ENCODE measurements around the gene BLTP3B.

Gene BLTP3B

DNA sequence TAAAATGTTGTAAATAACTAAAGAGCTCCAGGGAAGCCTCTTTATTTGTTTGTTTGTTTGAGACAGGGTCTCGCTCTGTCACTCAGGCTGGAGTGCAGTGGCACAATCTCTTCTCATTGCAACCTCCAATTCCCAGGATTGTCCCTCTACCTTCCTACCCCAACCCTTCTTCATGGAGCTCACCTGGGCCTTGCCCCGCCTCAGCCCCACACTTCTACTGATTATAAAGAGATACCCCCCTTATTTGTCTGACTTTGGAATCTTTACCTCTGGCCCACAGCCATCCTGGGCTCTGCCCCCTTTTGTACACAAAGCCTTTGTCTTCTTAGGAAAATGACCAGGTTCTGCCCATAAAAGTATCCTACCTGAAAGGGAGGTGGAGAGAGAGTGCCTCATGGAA, 9.1 kb upstream of the BLTP3B start:
- no peak for ATAC-seq
- TF ChIP-seq, protein P1, sequence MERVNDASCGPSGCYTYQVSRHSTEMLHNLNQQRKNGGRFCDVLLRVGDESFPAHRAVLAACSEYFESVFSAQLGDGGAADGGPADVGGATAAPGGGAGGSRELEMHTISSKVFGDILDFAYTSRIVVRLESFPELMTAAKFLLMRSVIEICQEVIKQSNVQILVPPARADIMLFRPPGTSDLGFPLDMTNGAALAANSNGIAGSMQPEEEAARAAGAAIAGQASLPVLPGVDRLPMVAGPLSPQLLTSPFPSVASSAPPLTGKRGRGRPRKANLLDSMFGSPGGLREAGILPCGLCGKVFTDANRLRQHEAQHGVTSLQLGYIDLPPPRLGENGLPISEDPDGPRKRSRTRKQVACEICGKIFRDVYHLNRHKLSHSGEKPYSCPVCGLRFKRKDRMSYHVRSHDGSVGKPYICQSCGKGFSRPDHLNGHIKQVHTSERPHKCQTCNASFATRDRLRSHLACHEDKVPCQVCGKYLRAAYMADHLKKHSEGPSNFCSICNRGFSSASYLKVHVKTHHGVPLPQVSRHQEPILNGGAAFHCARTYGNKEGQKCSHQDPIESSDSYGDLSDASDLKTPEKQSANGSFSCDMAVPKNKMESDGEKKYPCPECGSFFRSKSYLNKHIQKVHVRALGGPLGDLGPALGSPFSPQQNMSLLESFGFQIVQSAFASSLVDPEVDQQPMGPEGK (CRISPR knock-in tag; IDR thresholded peaks at IDR 0.05; ENCODE audit: borderline replicate concordance): no peak
- TF ChIP-seq ZNF70 (CRISPR knock-in tag; IDR thresholded peaks at IDR 0.05) (no peak), OSR1 (CRISPR knock-in tag; IDR thresholded peaks at IDR 0.05) (no peak), TCF4 (CRISPR knock-in tag; IDR thresholded peaks at IDR 0.05; ENCODE audit: borderline replicate concordance) (no peak), RARB (CRISPR knock-in tag; IDR thresholded peaks at IDR 0.05) (no peak), ZFP30 (CRISPR knock-in tag; IDR thresholded peaks at IDR 0.05) (no peak)
- TF ChIP-seq, protein P2, sequence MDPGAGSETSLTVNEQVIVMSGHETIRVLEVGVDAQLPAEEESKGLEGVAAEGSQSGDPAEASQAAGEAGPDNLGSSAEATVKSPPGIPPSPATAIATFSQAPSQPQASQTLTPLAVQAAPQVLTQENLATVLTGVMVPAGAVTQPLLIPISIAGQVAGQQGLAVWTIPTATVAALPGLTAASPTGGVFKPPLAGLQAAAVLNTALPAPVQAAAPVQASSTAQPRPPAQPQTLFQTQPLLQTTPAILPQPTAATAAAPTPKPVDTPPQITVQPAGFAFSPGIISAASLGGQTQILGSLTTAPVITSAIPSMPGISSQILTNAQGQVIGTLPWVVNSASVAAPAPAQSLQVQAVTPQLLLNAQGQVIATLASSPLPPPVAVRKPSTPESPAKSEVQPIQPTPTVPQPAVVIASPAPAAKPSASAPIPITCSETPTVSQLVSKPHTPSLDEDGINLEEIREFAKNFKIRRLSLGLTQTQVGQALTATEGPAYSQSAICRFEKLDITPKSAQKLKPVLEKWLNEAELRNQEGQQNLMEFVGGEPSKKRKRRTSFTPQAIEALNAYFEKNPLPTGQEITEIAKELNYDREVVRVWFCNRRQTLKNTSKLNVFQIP (CRISPR knock-in tag; IDR thresholded peaks at IDR 0.05; ENCODE audit: borderline replicate concordance, low read depth): no peak

DNA sequence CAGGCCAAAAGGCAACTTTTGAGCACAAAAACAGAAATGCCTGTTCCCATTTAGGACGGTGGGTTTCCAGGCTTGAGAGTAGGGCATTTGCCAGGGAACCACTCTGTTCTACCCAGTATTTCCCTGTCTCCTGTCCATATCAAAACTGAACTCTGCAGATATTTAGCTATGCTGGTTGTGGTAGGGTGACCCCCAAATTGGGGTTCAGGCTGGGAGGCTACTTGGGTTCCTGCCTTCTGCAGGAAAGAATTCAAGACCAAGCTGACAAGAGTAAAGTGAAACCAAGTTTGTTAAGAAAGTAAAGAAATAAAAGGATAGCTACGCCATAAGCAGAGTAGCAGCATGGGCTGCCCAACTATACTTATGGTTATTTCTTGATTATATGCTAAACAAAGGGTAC, 3.6 kb upstream of the BLTP3B start:
- ATAC-seq: no peak
- no peak for TF ChIP-seq RARB (CRISPR knock-in tag; IDR thresholded peaks at IDR 0.05)
- TF ChIP-seq ZFP30 (CRISPR knock-in tag; IDR thresholded peaks at IDR 0.05): no peak
- no peak for TF ChIP-seq ZFP3 (CRISPR knock-in tag; IDR thresholded peaks at IDR 0.05)
- no peak for TF ChIP-seq BACH2 (CRISPR knock-in tag; IDR thresholded peaks at IDR 0.05; ENCODE audit: borderline replicate concordance)
- TF ChIP-seq, protein P2 (CRISPR knock-in tag; IDR thresholded peaks at IDR 0.05; ENCODE audit: borderline replicate concordance, low read depth): no peak
- no peak for TF ChIP-seq ARNTL (CRISPR knock-in tag; IDR thresholded peaks at IDR 0.05; ENCODE audit: borderline replicate concordance, low read depth)
- TF ChIP-seq, protein P3, sequence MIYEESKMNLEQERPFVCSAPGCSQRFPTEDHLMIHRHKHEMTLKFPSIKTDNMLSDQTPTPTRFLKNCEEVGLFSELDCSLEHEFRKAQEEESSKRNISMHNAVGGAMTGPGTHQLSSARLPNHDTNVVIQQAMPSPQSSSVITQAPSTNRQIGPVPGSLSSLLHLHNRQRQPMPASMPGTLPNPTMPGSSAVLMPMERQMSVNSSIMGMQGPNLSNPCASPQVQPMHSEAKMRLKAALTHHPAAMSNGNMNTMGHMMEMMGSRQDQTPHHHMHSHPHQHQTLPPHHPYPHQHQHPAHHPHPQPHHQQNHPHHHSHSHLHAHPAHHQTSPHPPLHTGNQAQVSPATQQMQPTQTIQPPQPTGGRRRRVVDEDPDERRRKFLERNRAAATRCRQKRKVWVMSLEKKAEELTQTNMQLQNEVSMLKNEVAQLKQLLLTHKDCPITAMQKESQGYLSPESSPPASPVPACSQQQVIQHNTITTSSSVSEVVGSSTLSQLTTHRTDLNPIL (CRISPR knock-in tag; IDR thresholded peaks at IDR 0.05; ENCODE audit: low read depth): no peak
- TF ChIP-seq ZC3H10 (CRISPR knock-in tag; IDR thresholded peaks at IDR 0.05): no peak
- TF ChIP-seq ISL1 (CRISPR knock-in tag; IDR thresholded peaks at IDR 0.05): no peak
- no peak for TF ChIP-seq ESRRG (CRISPR knock-in tag; IDR thresholded peaks at IDR 0.05)
- TF ChIP-seq PPARA (CRISPR knock-in tag; IDR thresholded peaks at IDR 0.05; ENCODE audit: borderline replicate concordance): no peak
- TF ChIP-seq TOX (CRISPR knock-in tag; IDR thresholded peaks at IDR 0.05; ENCODE audit: borderline replicate concordance): no peak
- TF ChIP-seq ZNF70 (CRISPR knock-in tag; IDR thresholded peaks at IDR 0.05): no peak
- no peak for TF ChIP-seq GLIS3 (CRISPR knock-in tag; IDR thresholded peaks at IDR 0.05)
- no peak for TF ChIP-seq ZNF565 (CRISPR knock-in tag; conservative IDR thresholded peaks at IDR 0.05; ENCODE audit: low read depth)

DNA sequence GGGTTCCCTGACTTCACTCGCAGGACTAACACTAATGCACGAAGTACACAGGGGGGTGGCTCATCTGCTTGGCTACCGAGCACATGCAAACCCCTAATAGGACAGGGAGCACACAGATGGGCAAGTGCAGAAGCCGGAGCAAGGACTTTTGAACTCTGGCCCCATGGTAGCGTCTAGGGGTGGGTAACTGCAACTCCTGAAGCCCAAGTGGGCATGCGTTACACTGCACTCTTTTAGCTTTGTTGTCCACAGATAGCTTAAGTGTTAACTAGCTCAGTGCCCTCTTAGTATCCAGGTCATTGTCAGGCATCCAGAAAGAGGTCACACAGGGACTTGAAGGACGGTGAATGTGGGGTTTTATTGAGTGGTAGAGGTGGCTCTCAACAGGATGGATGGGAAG, 3.0 kb upstream of the BLTP3B start:
- no peak for ATAC-seq
- TF ChIP-seq BACH2 (CRISPR knock-in tag; IDR thresholded peaks at IDR 0.05; ENCODE audit: borderline replicate concordance): no peak
- no peak for TF ChIP-seq TCF4 (CRISPR knock-in tag; IDR thresholded peaks at IDR 0.05; ENCODE audit: borderline replicate concordance)
- TF ChIP-seq, protein P2 (CRISPR knock-in tag; IDR thresholded peaks at IDR 0.05; ENCODE audit: borderline replicate concordance, low read depth): no peak

DNA sequence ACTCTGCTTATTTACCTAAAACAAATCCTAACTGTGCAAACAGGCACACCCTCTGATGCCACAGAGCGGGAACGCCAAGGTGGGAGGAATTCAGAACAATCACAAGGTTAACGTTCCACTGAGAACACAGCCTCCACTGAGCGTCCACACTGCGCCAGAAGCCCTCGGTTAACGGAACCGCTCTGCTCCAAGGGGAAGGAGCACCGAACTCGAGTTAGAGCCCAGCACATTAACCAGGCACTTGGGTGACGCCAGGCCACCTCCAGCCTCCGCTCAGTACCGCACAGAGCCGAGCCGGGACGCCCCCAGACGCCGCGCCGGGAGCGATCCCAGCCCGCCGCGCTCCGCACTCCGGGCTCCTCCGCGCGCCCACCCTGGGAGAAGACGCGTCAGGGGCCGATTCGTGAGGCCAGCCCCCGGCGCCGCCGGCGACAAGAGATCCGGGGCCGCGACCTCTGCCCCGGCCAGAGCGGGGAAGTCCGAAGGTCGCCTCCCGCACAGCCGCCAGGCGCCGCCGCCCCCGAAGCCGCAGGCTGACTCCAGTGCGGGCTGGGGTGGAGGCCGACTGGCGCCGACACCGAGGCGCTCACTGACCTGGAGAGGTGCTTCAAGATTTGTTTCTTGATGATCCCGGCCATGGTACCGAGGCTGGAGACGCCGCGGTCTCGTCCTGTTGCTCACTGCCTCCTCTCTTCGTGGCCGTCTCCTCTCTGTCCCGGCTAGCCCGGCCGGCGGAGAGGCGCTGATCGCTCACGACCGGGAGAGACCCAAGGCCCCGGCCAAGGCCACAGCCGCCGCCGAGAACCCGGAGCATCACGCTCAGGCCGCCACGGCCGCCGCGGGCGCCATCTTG, 450 bp downstream of the BLTP3B start:
- peak; percentile 73 for ATAC-seq

More for the DNA sequence above, 450 bp downstream of the BLTP3B start:
- 0 out of 2 replicates have a peak, but pooled peaks have one; percentile 2 for TF ChIP-seq ZNF8 (CRISPR knock-in tag; IDR thresholded peaks at IDR 0.05)
- TF ChIP-seq, protein P1 (CRISPR knock-in tag; IDR thresholded peaks at IDR 0.05; ENCODE audit: borderline replicate concordance): no peak
- no peak for TF ChIP-seq OSR1 (CRISPR knock-in tag; IDR thresholded peaks at IDR 0.05)
- TF ChIP-seq ZNF70 (CRISPR knock-in tag; IDR thresholded peaks at IDR 0.05): no peak
- no peak for TF ChIP-seq ARNTL (CRISPR knock-in tag; IDR thresholded peaks at IDR 0.05; ENCODE audit: borderline replicate concordance, low read depth)
- no peak for TF ChIP-seq ZC3H10 (CRISPR knock-in tag; IDR thresholded peaks at IDR 0.05)
